GM19468 (cell line): ENCODE measurements around the gene PDE6B.
"Not testable (repeated sequence)": the region's sequence is repeated elsewhere in the genome, so short reads cannot be mapped to it uniquely, and the experiment has no call there.

Experiments
- ATAC-seq: cut with Tn5 transposase; IDR thresholded peaks from one replicate; pipeline ENCODE4 v1.9.1; 2021; ENCODE audit warnings: mild to moderate bottlenecking, moderate library complexity, moderate number of reproducible peaks; ENCODE audit not compliant: unreplicated experiment; ENCODE audit errors: extremely low read depth

The PDE6B gene

GRCh38 chr4:624705-625590, at the start of gene PDE6B:
PDE6B (plus strand) TSS chr4:625573; CDS start chr4:625627, 54 bp downstream.
- no peak for ATAC-seq

DNA sequence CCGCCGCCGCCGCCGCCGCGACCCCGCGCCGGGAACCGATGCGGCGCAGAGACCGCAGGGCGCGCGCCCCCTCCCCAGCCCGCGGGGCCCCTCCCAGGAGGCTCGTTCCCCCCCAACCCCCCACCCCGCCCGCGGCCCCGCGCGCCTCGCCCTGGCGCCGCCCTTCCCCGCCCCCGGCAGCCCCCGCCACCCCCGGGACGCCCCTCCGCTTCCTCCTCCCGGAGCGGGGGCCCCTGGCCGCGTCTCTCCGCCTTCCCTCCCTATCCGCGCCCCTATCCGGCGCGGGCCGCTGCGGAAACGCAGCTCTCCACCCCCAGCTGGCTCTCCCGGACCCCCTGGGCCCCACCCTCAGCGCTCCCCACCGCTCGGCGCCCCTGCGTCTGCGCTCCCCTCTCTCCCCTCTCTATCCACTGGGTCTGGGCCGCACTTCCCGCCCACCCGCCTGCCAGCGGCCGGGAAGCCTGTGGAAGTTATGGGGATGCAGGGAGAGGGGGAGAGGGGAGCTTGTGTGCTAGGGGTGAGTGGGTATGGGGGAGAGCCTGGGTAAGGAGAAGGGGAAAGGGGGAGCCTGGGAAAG, 49.0 kb upstream of the PDE6B start, which contains the start of gene TMEM271:
TMEM271 (minus strand) TSS at position 51 of the 577 bp plus-strand sequence. CDS start 233 bp downstream, outside the sequence.
- ATAC-seq = no peak

GRCh38 chr4:576991-577498, 48.3 kb upstream of the PDE6B start:
- ATAC-seq = no peak

- no peak for ATAC-seq
These were observed 47.6 kb upstream of the PDE6B start for GRCh38 chr4:577499-578450.

GRCh38 chr4:578451-579443, 46.6 kb upstream of the PDE6B start:
- no peak for ATAC-seq

DNA sequence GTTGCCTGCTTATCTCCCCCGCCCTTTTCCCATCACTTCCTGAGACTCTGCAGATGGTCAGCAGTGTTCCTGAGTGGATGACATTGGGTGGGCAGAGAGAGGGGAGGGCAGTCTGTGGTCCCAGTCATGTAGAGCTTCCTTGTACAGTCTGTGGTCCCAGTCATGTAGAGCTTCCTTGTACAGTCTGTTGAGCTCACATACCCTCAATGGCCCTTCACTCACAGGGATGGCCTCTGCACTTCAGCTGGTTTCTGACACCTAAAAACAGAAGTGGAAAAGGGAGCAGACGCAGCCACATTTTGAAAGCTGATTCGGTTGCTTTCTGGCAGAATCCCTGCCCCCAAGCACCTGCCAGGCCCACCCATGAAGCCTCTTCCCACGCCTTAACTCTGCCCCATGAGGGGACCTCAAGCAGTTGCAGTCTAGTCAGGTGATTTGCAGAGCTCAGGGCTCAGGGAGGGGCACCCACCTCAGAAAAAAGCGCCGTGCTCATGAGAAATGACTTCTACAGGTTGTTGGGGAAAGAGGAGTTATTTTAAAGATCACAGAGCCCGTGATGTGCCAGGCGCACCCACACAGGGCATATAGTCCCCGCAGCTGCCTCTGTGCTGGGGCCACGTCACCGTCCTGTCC, 45.7 kb upstream of the PDE6B start:
- ATAC-seq = no peak

- no peak for ATAC-seq
These were observed 44.2 kb upstream of the PDE6B start for GRCh38 chr4:581181-581580.

DNA sequence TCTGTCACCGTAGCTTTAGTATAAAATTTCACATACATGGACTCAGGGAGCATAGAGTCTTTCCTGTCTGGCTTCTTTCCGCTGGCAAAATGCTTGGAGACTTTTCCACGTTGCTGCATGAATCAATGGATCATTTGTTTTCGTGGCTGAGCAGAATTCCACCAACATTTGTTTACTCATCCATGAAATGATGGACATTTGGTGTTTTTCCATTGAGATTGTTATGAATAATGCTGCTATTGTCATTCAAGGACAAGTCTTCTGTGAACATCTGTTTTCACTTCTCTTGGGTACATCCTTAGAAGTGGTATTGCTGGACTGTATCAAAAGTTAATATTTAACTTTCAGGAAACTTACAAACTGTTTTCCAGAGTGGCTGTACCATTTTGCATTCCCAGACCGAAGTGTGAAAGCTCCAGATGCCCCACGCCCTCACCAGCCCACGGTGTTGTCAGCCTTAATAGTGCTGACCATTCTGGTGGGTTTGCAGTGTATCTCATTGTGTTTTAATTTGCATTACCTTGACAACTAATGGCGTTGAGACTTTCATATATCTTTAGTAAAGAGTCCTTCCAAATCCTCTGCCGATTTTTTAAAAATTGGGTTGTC, 43.5 kb upstream of the PDE6B start:
- ATAC-seq = no peak

DNA sequence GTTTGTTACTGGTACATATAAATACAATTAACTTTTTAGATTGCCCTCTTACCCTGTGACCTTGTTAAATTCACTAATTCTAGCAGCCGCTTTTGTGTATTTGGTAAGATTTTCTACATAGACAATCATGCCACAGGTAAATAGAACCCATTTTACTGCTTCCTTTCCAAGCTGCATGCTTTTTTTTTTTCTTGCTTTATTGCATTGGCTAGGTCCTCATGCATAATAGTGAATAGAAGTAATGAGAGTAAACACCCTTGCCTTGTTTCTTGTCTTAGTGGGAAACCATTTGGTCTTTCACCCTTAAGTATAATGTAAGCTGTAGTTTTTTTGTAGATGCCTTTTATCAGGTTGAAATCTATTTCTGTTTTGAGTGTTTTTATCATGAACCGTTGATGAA, 41.6 kb upstream of the PDE6B start:
- ATAC-seq = no peak

DNA sequence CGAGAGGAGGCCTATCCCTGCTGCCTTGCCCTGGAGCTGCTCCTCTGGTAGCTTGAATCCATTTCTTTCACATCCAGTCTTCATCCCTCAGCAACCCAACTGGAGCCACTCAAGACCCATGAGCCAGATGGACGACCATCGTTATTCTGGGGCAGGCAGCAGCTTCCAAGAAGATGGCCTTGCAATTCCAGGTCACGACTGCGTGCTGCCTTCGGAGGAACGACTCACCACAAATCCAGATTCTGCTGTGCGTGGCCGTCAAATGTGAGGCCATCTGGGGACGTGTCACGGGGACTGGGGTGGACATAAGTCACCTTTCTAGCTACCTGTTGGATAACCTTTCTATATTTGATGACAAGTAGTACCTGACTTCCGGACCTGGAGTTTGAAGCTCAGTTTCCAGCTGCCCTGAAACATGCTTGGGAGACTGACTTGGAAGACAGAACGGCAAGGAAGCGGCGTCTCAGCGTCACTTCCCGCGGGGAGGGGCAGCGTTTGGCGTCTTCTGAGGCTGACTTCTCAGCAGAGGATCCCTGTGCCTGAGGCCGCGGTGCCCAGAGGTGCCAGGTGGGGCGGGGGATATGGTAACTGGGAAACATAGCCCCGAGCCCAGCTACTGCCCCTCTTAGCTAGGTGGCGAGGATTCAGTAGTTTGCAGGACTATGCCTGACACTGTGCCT, 37.6 kb upstream of the PDE6B start:
- no peak for ATAC-seq

- ATAC-seq = no peak
These were observed 37.0 kb upstream of the PDE6B start for GRCh38 chr4:588351-588849.

DNA sequence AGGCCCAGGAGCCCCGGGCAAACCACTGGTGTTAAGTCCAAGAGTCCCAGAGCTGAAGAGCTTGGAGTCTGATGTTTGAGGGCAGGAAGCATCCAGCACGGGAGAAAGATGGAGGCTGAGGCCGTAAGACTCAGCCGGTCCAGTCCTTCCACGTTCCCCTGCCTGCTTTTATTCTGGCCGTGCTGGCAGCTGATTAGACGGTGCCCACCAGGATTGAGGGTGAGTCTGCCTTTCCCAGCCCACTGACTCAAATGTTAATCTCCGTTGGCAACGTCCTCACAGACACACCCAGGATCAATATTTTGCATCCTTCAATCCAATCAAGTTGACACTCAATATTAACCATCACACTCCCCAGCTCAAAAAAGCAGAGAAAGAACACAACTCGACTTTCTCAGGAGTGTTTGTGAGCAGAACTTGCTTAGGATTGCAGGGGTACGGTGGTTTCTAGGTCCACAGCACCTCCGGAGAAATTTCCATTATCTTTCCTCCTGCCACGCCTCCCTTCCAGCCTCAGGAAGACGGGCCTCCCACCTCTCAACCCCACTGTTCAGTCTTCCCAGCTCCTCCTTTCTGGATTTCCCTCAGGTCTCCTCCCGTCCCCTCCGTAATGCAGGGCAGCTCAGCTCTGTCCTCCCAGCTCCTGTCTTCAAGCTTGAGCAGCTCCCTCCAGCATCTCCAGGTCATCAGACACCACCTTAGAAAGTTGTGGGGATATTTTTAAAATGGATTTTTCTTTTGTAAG, 36.0 kb upstream of the PDE6B start:
- no peak for ATAC-seq

DNA sequence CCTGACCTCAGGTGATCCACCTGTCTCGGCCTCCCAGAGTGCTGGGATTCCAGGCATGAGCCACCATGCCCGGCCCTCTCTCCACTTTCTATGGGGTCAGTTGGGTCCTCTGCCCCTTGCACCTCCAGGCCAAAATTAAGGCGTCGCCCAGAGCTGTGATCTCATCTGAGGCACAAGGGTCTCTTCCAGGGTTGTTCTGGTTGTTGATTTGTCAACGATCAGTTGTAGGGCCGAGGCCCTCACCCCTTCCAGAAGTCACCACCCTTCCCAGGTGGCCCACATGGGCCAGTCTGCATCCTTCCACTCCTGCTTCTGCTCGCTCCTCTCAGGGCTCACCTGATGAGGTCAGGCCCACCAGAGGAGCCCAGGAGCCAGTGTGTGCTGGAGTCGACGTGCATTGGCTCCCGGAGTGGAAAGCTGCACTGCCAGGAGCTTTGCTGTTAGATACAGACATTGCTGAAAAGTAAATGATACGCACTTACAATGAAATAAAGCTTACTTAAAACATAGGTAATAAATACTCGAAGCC, 35.0 kb upstream of the PDE6B start:
- no peak for ATAC-seq

- ATAC-seq = not testable (repeated sequence)
These were observed 33.2 kb upstream of the PDE6B start for GRCh38 chr4:592178-592577.

- no peak for ATAC-seq
These were observed 32.4 kb upstream of the PDE6B start for GRCh38 chr4:592825-593520.

GRCh38 chr4:598925-599324, 26.4 kb upstream of the PDE6B start:
- ATAC-seq = no peak
